ENCODE data around the gene TIFAB. TPM values are rescaled to one million over a fixed set of nuclear protein-coding genes. Genes with fewer than 3 reads are reported as not detected.

The TIFAB gene
- polyA plus RNA-seq, 2 donors, result 0.02 to 0.18 TPM

GRCh38 chr5:135444881-135445280, 7.3 kb downstream of the TIFAB start:
- Histone ChIP-seq H3K36me3 (ENCODE audit: control insufficient read depth in 2 of 2, insufficient read depth in 2 of 2, low read length in 1 of 2) (no peaks in the 10 kb centered on the region), H3K27ac (ENCODE audit: low read depth in 2 of 2, low read length in 1 of 2) (no peak overlapping the region), H3K27me3 (ENCODE audit: control insufficient read depth in 1 of 2, insufficient read depth in 2 of 2, low read length in 2 of 2) (no peaks in the 10 kb centered on the region), H3K9me3 (ENCODE audit: control insufficient read depth in 2 of 2, insufficient read depth in 1 of 2, low read depth in 1 of 2, low read length in 1 of 2) (no peaks in the 10 kb centered on the region), H3K4me1 (ENCODE audit: control insufficient read depth in 2 of 2, insufficient read depth in 2 of 2, low read length in 1 of 2) (peaks cover 0 to 2% of the 10 kb centered on the region in 2 donors), H3K4me3 (ENCODE audit: low read depth in 1 of 2, low read length in 2 of 2) (no peak overlapping the region)
- 87 to 92% methylated on average over 6 of the region's 6 CpGs for WGBS, 2 donors

- H3K27me3 ChIP-seq (ENCODE audit: control insufficient read depth in 1 of 2, insufficient read depth in 2 of 2, low read length in 2 of 2), result no peaks in the 10 kb centered on the region
- H3K36me3 ChIP-seq (ENCODE audit: control insufficient read depth in 2 of 2, insufficient read depth in 2 of 2, low read length in 1 of 2), result no peaks in the 10 kb centered on the region
- peaks cover 0 to 2% of the 10 kb centered on the region in 2 donors for H3K4me1 ChIP-seq (ENCODE audit: control insufficient read depth in 2 of 2, insufficient read depth in 2 of 2, low read length in 1 of 2)
- no peak overlapping the region for H3K27ac ChIP-seq (ENCODE audit: low read depth in 2 of 2, low read length in 1 of 2)
- H3K9me3 ChIP-seq (ENCODE audit: control insufficient read depth in 2 of 2, insufficient read depth in 1 of 2, low read depth in 1 of 2, low read length in 1 of 2), result no peaks in the 10 kb centered on the region
- WGBS, 2 donors, result 85 to 89% methylated on average over 13 of the region's 13 CpGs
- H3K4me3 ChIP-seq (ENCODE audit: low read depth in 1 of 2, low read length in 2 of 2), result no peak overlapping the region
Measured at GRCh38 chr5:135444360-135444759, 7.8 kb downstream of the TIFAB start.

GRCh38 chr5:135443161-135443960, 8.8 kb downstream of the TIFAB start:
- Histone ChIP-seq H3K4me1 (ENCODE audit: control insufficient read depth in 2 of 2, insufficient read depth in 2 of 2, low read length in 1 of 2) (peaks cover 0 to 2% of the 10 kb centered on the region in 2 donors), H3K27ac (ENCODE audit: low read depth in 2 of 2, low read length in 1 of 2) (no peak overlapping the region), H3K9me3 (ENCODE audit: control insufficient read depth in 2 of 2, insufficient read depth in 1 of 2, low read depth in 1 of 2, low read length in 1 of 2) (no peaks in the 10 kb centered on the region), H3K27me3 (ENCODE audit: control insufficient read depth in 1 of 2, insufficient read depth in 2 of 2, low read length in 2 of 2) (no peaks in the 10 kb centered on the region), H3K4me3 (ENCODE audit: low read depth in 1 of 2, low read length in 2 of 2) (no peak overlapping the region), H3K36me3 (ENCODE audit: control insufficient read depth in 2 of 2, insufficient read depth in 2 of 2, low read length in 1 of 2) (no peaks in the 10 kb centered on the region)
- 58% methylated on average over 6 of the region's 6 CpGs for WGBS, 2 donors

GRCh38 chr5:135442431-135443160, 9.6 kb downstream of the TIFAB start:
- Histone ChIP-seq H3K9me3 (ENCODE audit: control insufficient read depth in 2 of 2, insufficient read depth in 1 of 2, low read depth in 1 of 2, low read length in 1 of 2) (no peaks in the 10 kb centered on the region), H3K27ac (ENCODE audit: low read depth in 2 of 2, low read length in 1 of 2) (no peak overlapping the region), H3K36me3 (ENCODE audit: control insufficient read depth in 2 of 2, insufficient read depth in 2 of 2, low read length in 1 of 2) (no peaks in the 10 kb centered on the region), H3K27me3 (ENCODE audit: control insufficient read depth in 1 of 2, insufficient read depth in 2 of 2, low read length in 2 of 2) (no peaks in the 10 kb centered on the region), H3K4me3 (ENCODE audit: low read depth in 1 of 2, low read length in 2 of 2) (no peak overlapping the region), H3K4me1 (ENCODE audit: control insufficient read depth in 2 of 2, insufficient read depth in 2 of 2, low read length in 1 of 2) (peaks cover 0 to 2% of the 10 kb centered on the region in 2 donors)
- WGBS, 2 donors, result 80 to 84% methylated on average over 8 of the region's 8 CpGs

- no peaks in the 10 kb centered on the region for H3K36me3 ChIP-seq (ENCODE audit: control insufficient read depth in 2 of 2, insufficient read depth in 2 of 2, low read length in 1 of 2)
- peaks cover 0 to 2% of the 10 kb centered on the region in 2 donors for H3K4me1 ChIP-seq (ENCODE audit: control insufficient read depth in 2 of 2, insufficient read depth in 2 of 2, low read length in 1 of 2)
- H3K27me3 ChIP-seq (ENCODE audit: control insufficient read depth in 1 of 2, insufficient read depth in 2 of 2, low read length in 2 of 2), result no peaks in the 10 kb centered on the region
- no peak overlapping the region for H3K4me3 ChIP-seq (ENCODE audit: low read depth in 1 of 2, low read length in 2 of 2)
- H3K27ac ChIP-seq (ENCODE audit: low read depth in 2 of 2, low read length in 1 of 2), result no peak overlapping the region
- H3K9me3 ChIP-seq (ENCODE audit: control insufficient read depth in 2 of 2, insufficient read depth in 1 of 2, low read depth in 1 of 2, low read length in 1 of 2), result no peaks in the 10 kb centered on the region
- WGBS, 2 donors, result 56 to 65% methylated on average over 4 of the region's 4 CpGs
Measured at GRCh38 chr5:135441919-135442318, 10.2 kb downstream of the TIFAB start.

- Histone ChIP-seq H3K4me1 (ENCODE audit: control insufficient read depth in 2 of 2, insufficient read depth in 2 of 2, low read length in 1 of 2) (peaks cover 0 to 2% of the 10 kb centered on the region in 2 donors), H3K27me3 (ENCODE audit: control insufficient read depth in 1 of 2, insufficient read depth in 2 of 2, low read length in 2 of 2) (peaks cover 0 to 2% of the 10 kb centered on the region in 2 donors), H3K27ac (ENCODE audit: low read depth in 2 of 2, low read length in 1 of 2) (no peak overlapping the region), H3K4me3 (ENCODE audit: low read depth in 1 of 2, low read length in 2 of 2) (no peak overlapping the region), H3K9me3 (ENCODE audit: control insufficient read depth in 2 of 2, insufficient read depth in 1 of 2, low read depth in 1 of 2, low read length in 1 of 2) (no peaks in the 10 kb centered on the region), H3K36me3 (ENCODE audit: control insufficient read depth in 2 of 2, insufficient read depth in 2 of 2, low read length in 1 of 2) (no peaks in the 10 kb centered on the region)
- WGBS, 2 donors, result 53% methylated on average over 11 of the region's 11 CpGs
Measured at GRCh38 chr5:135441350-135441831, 10.8 kb downstream of the TIFAB start.

GRCh38 chr5:135440916-135441315, 11.2 kb downstream of the TIFAB start:
- WGBS, 2 donors, result 72 to 77% methylated on average over 6 of the region's 6 CpGs
- Histone ChIP-seq H3K27me3 (ENCODE audit: control insufficient read depth in 1 of 2, insufficient read depth in 2 of 2, low read length in 2 of 2) (peaks cover 0 to 2% of the 10 kb centered on the region in 2 donors), H3K4me3 (ENCODE audit: low read depth in 1 of 2, low read length in 2 of 2) (no peak overlapping the region), H3K4me1 (ENCODE audit: control insufficient read depth in 2 of 2, insufficient read depth in 2 of 2, low read length in 1 of 2) (peaks cover 0 to 2% of the 10 kb centered on the region in 2 donors), H3K36me3 (ENCODE audit: control insufficient read depth in 2 of 2, insufficient read depth in 2 of 2, low read length in 1 of 2) (no peaks in the 10 kb centered on the region), H3K27ac (ENCODE audit: low read depth in 2 of 2, low read length in 1 of 2) (no peak overlapping the region), H3K9me3 (ENCODE audit: control insufficient read depth in 2 of 2, insufficient read depth in 1 of 2, low read depth in 1 of 2, low read length in 1 of 2) (no peaks in the 10 kb centered on the region)

- H3K27ac ChIP-seq (ENCODE audit: low read depth in 2 of 2, low read length in 1 of 2), result no peak overlapping the region
- no peaks in the 10 kb centered on the region for H3K36me3 ChIP-seq (ENCODE audit: control insufficient read depth in 2 of 2, insufficient read depth in 2 of 2, low read length in 1 of 2)
- H3K4me3 ChIP-seq (ENCODE audit: low read depth in 1 of 2, low read length in 2 of 2), result no peak overlapping the region
- WGBS, 2 donors, result 78 to 82% methylated on average over 11 of the region's 11 CpGs
- no peaks in the 10 kb centered on the region for H3K9me3 ChIP-seq (ENCODE audit: control insufficient read depth in 2 of 2, insufficient read depth in 1 of 2, low read depth in 1 of 2, low read length in 1 of 2)
- peaks cover 0 to 2% of the 10 kb centered on the region in 2 donors for H3K4me1 ChIP-seq (ENCODE audit: control insufficient read depth in 2 of 2, insufficient read depth in 2 of 2, low read length in 1 of 2)
- H3K27me3 ChIP-seq (ENCODE audit: control insufficient read depth in 1 of 2, insufficient read depth in 2 of 2, low read length in 2 of 2), result peaks cover 0 to 2% of the 10 kb centered on the region in 2 donors
Measured at GRCh38 chr5:135439231-135440205, 12.6 kb downstream of the TIFAB start.
